Panc1 (cell line): ENCODE results near the gene C4orf36. TPM values are rescaled to one million over a fixed set of nuclear protein-coding genes. Genes with fewer than 3 reads are reported as not detected.

ENCODE experiments used
- ATAC-seq: fragments of 200-7000 bp; cut with Tn5 transposase; 2 replicates; pipeline ENCODE4 v1.9.1; 2020; ENCODE audit warnings: mild to moderate bottlenecking, moderate library complexity
- BruUV-seq: library from RNA; stranded (reverse); fragments of 400-500 nt; replicated peaks from 2 replicates; lab custom pipeline; 2021; lab: Mats Ljungman, UMichigan
- CTCF ChIA-PET: fragments of 300-600 bp; sonication (Branson Sonifier 250); formaldehyde crosslinking; loops from one replicate; lab custom pipeline; 2022; ENCODE audit warnings: antibody characterized with exemption; lab: Charles Lee
- POLR2A ChIA-PET: fragments of 300-600 bp; sonication (Branson Sonifier 250); formaldehyde crosslinking; loops from one replicate; lab custom pipeline; 2022; ENCODE audit warnings: antibody characterized with exemption; lab: Charles Lee
- DNase-seq: peaks from one replicate; pipeline ENCODE4 v3.0.0-alpha.2; 2010; ENCODE audit warnings: low read depth, low spot score
- H3K27ac ChIP-seq: 2 replicates; pipeline ENCODE4 v1.5.1; 2011; ENCODE audit warnings: mild to moderate bottlenecking, low read length, inconsistent platforms
- H3K27me3 ChIP-seq: fragments of 200-500 bp; sonication (Bioruptor generic); 2 replicates; pipeline ENCODE4 v1.6.0; 2014; ENCODE audit warnings: low read length, inconsistent platforms; ENCODE audit not compliant: control insufficient read depth, insufficient read depth
- H3K36me3 ChIP-seq: fragments of 200-500 bp; sonication (Bioruptor generic); 2 replicates; pipeline ENCODE4 v1.5.1; 2014; ENCODE audit warnings: inconsistent platforms, mild to moderate bottlenecking, low read length, moderate library complexity; ENCODE audit not compliant: control insufficient read depth, insufficient read depth
- H3K4me1 ChIP-seq: 2 replicates; pipeline ENCODE4 v1.5.1; 2011; ENCODE audit warnings: inconsistent platforms, mild to moderate bottlenecking, low read length, moderate library complexity; ENCODE audit not compliant: control insufficient read depth, insufficient read depth
- H3K4me3 ChIP-seq, 2 experiments: 2 replicates each; pipeline ENCODE4 v1.5.1; 2011 to 2012; ENCODE audit warnings: low read depth in 2 of 2, low read length in 2 of 2, mild to moderate bottlenecking in 2 of 2, inconsistent platforms in 1 of 2, moderate library complexity in 1 of 2
- H3K9me3 ChIP-seq: fragments of 200-500 bp; sonication (Bioruptor generic); 2 replicates; pipeline ENCODE4 v1.5.1; 2014; ENCODE audit warnings: low read depth, mild to moderate bottlenecking, inconsistent platforms, low read length, moderate library complexity; ENCODE audit not compliant: control insufficient read depth, insufficient read depth
- CTCF ChIP-seq: fragments of 450-650 bp; IDR thresholded peaks from 2 replicates; pipeline ENCODE4 v1.5.1; 2017; ENCODE audit warnings: mild to moderate bottlenecking
- POLR2AphosphoS5 ChIP-seq: IDR thresholded peaks from 2 replicates; pipeline ENCODE4 v1.6.1; 2012; ENCODE audit warnings: mild to moderate bottlenecking, low read depth, low read length, moderate library complexity
- REST ChIP-seq, 2 experiments: IDR thresholded peaks; 2 replicates each; pipeline ENCODE4 v1.6.1; 2011 to 2012; ENCODE audit warnings: low read depth in 2 of 2, control low read depth in 1 of 2, low read length in 1 of 2, mild to moderate bottlenecking in 1 of 2, moderate library complexity in 1 of 2; ENCODE audit not compliant: insufficient read depth in 1 of 2
- SIN3A ChIP-seq: IDR thresholded peaks from 2 replicates; pipeline ENCODE4 v1.6.1; 2012; ENCODE audit warnings: low read depth, mild to moderate bottlenecking, low read length, moderate library complexity, borderline replicate concordance; ENCODE audit not compliant: insufficient read depth
- TCF7L2 ChIP-seq: IDR thresholded peaks from 2 replicates; pipeline ENCODE4 v1.6.1; 2011; ENCODE audit warnings: mild to moderate bottlenecking, low read depth, low read length, inconsistent platforms
- in situ Hi-C: cut with HindIII; loops from 2 replicates; pipeline ENCODE4 v1.10.0; 2016; ENCODE audit warnings: low sequenced_read_pairs, low pct_unique_long_range_greater_than_20kb
- intact Hi-C: fragments of 100-400 bp; cut with micrococcal nuclease; formaldehyde crosslinking; loops from one replicate; pipeline ENCODE4 v1.10.0; 2022; ENCODE audit not compliant: unreplicated experiment
- total RNA-seq: library from RNA; stranded (reverse); gene quantifications from one replicate; pipeline ENCODE4 v1.2.1, GENCODE V29; 2021; ENCODE audit not compliant: unreplicated experiment

Gene C4orf36
- total RNA-seq, 1 experiment from 2014 or later = 0.26 TPM

- no peak overlapping the region for H3K27ac ChIP-seq
- TF ChIP-seq SIN3A = no peak
- TF ChIP-seq CTCF = peak; percentile 66
- BruUV-seq = no TSS peak
- no peaks in the 10 kb centered on the region for H3K9me3 ChIP-seq
- no peaks in the 10 kb centered on the region for H3K36me3 ChIP-seq
- no peak overlapping the region for H3K4me3 ChIP-seq
- POLR2A ChIA-PET = no interaction called here
- ATAC-seq (peak; percentile 74; the same call in 1 of the 2 replicates), DNase-seq (no peak)
- CTCF ChIA-PET = no interaction called here
- H3K27me3 ChIP-seq = no peaks in the 10 kb centered on the region
- H3K4me1 ChIP-seq = no peaks in the 10 kb centered on the region
- intact Hi-C loops (no loop called here), in situ Hi-C loops (no loop called here)
These were observed 6.3 kb upstream of the C4orf36 start for GRCh38 chr4:86898562-86898961.

- H3K27me3 ChIP-seq = no peaks in the 10 kb centered on the region
- H3K27ac ChIP-seq = no peak overlapping the region
- in situ Hi-C loops = no loop called here
- intact Hi-C loops = no loop called here
- no peaks in the 10 kb centered on the region for H3K9me3 ChIP-seq
- H3K4me1 ChIP-seq = 0 out of 2 replicates have a peak, but pooled peaks cover 2% of the 10 kb centered on the region
- ChIA-PET CTCF (no interaction called here), POLR2A (no interaction called here)
- no peak for TF ChIP-seq REST (IDR thresholded peaks at IDR 0.05; ENCODE audit: insufficient read depth in 1 of 2, low read depth in 2 of 2, low read length in 1 of 2)
- no peak for TF ChIP-seq CTCF
- no peak for TF ChIP-seq SIN3A
- no peak for TF ChIP-seq TCF7L2
- TF ChIP-seq POLR2AphosphoS5 = no peak
- no peak overlapping the region for H3K4me3 ChIP-seq
- no peak for ATAC-seq
- no TSS peak for BruUV-seq
- DNase-seq = no peak
- H3K36me3 ChIP-seq = no peaks in the 10 kb centered on the region
These were observed 4.4 kb upstream of the C4orf36 start for GRCh38 chr4:86896596-86896995.
